Naive thymus-derived CD4-positive, alpha-beta T cell (primary cell): Measurements from ENCODE around the gene KAZN. TPM values are rescaled to one million over a fixed set of nuclear protein-coding genes. Genes with fewer than 3 reads are reported as not detected.

ENCODE experiments used
- ATAC-seq: fragments of 150-1000 bp; cut with Tn5 transposase; 2 replicates; pipeline ENCODE4 v1.10.0; 2021; ENCODE audit warnings: mild to moderate bottlenecking, moderate library complexity
- CTCF ChIA-PET: fragments of 350-600 bp; sonication (Branson Sonifier 250); formaldehyde crosslinking; loops from one replicate; lab custom pipeline; 2021; ENCODE audit warnings: antibody characterized with exemption; lab: Charles Lee
- POLR2A ChIA-PET: fragments of 350-600 bp; sonication (Branson Sonifier 250); formaldehyde crosslinking; loops from one replicate; lab custom pipeline; 2021; ENCODE audit warnings: antibody characterized with exemption, inconsistent platforms; lab: Charles Lee
- DNase-seq, 9 donors: peaks; one replicate each; pipeline versions ENCODE4 v3.0.0 to v3.0.0-alpha.2; 2020 to 2022; ENCODE audit warnings: mixed read lengths in 1 of 9
- H3K27ac ChIP-seq: one replicate; pipeline ENCODE4 v1.7.0; 2013; ENCODE audit warnings: mild to moderate bottlenecking, low read depth, low read length, moderate library complexity
- H3K27me3 ChIP-seq, 2 donors: one replicate each; pipeline ENCODE4 v1.7.0; 2013; ENCODE audit warnings: low read length in 2 of 2, mild to moderate bottlenecking in 2 of 2, moderate library complexity in 2 of 2; ENCODE audit not compliant: control insufficient read depth in 2 of 2, insufficient read depth in 2 of 2
- H3K36me3 ChIP-seq, 3 experiments: 1 replicate in 2 of 3; 2 replicates in 1 of 3; pipeline ENCODE4 v1.7.0; 2013; ENCODE audit warnings: low read length in 3 of 3, mild to moderate bottlenecking in 3 of 3, moderate library complexity in 1 of 3; ENCODE audit not compliant: insufficient read depth in 3 of 3, control insufficient read depth in 2 of 3
- H3K4me1 ChIP-seq, 2 donors: one replicate each; pipeline ENCODE4 v1.7.0; 2013; ENCODE audit warnings: low read length in 2 of 2, mild to moderate bottlenecking in 2 of 2, moderate library complexity in 1 of 2; ENCODE audit not compliant: control insufficient read depth in 2 of 2, insufficient read depth in 2 of 2
- H3K4me3 ChIP-seq: 2 replicates; pipeline ENCODE4 v1.7.0; 2013; ENCODE audit warnings: mild to moderate bottlenecking, low read length
- H3K9me3 ChIP-seq, 3 experiments: 1 replicate in 2 of 3; 2 replicates in 1 of 3; pipeline ENCODE4 v1.7.0; 2013; ENCODE audit warnings: low read length in 3 of 3; ENCODE audit not compliant: control insufficient read depth in 2 of 3
- H3K27ac Mint-ChIP-seq, 9 donors: one replicate each; pipeline ENCODE4 v1.8.0; 2020 to 2022; ENCODE audit warnings: mixed read lengths in 9 of 9, mild to moderate bottlenecking in 8 of 9, moderate library complexity in 5 of 9, inconsistent platforms in 2 of 9
- H3K27me3 Mint-ChIP-seq, 5 donors: one replicate each; pipeline ENCODE4 v1.8.0; 2021 to 2022; ENCODE audit warnings: mixed read lengths in 5 of 5, mild to moderate bottlenecking in 1 of 5
- H3K36me3 Mint-ChIP-seq, 5 donors: one replicate each; pipeline ENCODE4 v1.8.0; 2020 to 2022; ENCODE audit warnings: mixed read lengths in 5 of 5, mild to moderate bottlenecking in 3 of 5, inconsistent platforms in 1 of 5
- H3K4me1 Mint-ChIP-seq, 7 donors: one replicate each; pipeline ENCODE4 v1.8.0; 2020 to 2022; ENCODE audit warnings: mixed read lengths in 7 of 7, mild to moderate bottlenecking in 3 of 7, inconsistent platforms in 1 of 7
- H3K4me3 Mint-ChIP-seq, 10 donors: one replicate each; pipeline ENCODE4 v1.8.0; 2020 to 2022; ENCODE audit warnings: mild to moderate bottlenecking in 10 of 10, mixed read lengths in 10 of 10, moderate library complexity in 6 of 10, inconsistent platforms in 2 of 10
- H3K9me3 Mint-ChIP-seq, 11 donors: one replicate each; pipeline ENCODE4 v1.8.0; 2020 to 2022; ENCODE audit warnings: mixed read lengths in 11 of 11, mild to moderate bottlenecking in 4 of 11, inconsistent platforms in 1 of 11, moderate library complexity in 1 of 11
- intact Hi-C, 2 donors: fragments of 100-400 bp; cut with micrococcal nuclease; formaldehyde crosslinking; loops; one replicate each; pipeline ENCODE4 v1.15.1; 2023
- polyA plus RNA-seq, 2 donors: library from polyadenylated mRNA; unstranded; fragments of 300-500 nt; fragmentation: Illumina TruSeq; gene quantifications; one replicate each; pipeline ENCODE4 v1.2.3, GENCODE V29; 2021
- total RNA-seq, 6 experiments: library from RNA in 5 of 6; stranded (reverse) in 5 of 6; gene quantifications; 1 replicate in 5 of 6; 2 replicates in 1 of 6; pipeline ENCODE4 v1.2.3 and lab custom pipeline; 2021 to 2026

The KAZN gene
- total and polyA plus RNA-seq, 7 experiments from 2014 or later, result 0.08 to 0.87 (median 0.30) TPM

DNA sequence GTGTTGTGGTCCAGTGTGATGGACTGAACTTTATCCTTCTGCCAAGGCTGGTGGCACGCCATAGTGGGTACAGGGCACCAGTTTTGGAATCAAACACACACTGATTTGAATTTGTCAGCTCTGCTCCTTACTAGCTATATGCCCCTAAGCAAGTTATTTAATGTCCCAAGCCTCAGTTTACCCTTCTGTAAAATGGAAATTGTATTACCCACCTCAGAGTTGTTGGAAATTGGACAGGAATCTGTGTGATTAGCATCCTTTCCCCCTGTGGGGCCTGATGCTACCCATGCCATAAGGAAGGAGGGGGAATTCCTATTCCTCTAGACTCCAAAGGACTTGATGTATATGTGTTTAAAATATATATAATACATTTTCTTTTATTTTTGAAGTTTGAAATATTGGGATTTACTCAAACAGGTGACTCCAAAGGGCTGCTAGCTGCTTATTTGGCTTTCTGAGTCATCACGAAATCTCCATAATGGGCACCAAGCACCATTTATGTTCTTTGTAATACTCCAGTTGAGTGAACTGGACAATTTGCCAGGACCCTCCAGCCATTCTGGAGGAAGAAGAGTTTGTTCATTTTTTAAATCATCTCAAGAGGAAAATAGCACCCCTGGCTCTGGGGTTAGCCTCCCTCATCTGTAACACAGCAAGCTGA is 330.5 kb downstream of the KAZN start:
- no peak overlapping the region for H3K27ac Mint-ChIP-seq
- intact Hi-C loops, result no loop called here
- POLR2A ChIA-PET, result no interaction called here
- Histone ChIP-seq H3K4me3 (no peak overlapping the region), H3K27ac (no peak overlapping the region), H3K36me3 (no peaks in the 10 kb centered on the region), H3K9me3 (no peaks in the 10 kb centered on the region), H3K4me1 (peaks cover 0 to 5% of the 10 kb centered on the region in 2 donors), H3K27me3 (peaks cover 0 to 8% of the 10 kb centered on the region in 2 donors)
- H3K27me3 Mint-ChIP-seq, result peaks cover 31 to 55% (median 32%) of the 10 kb centered on the region in 5 donors
- DNase-seq, result no peak
- H3K4me1 Mint-ChIP-seq, result peaks cover 0 to 12% (median 5%) of the 10 kb centered on the region in 7 donors
- H3K4me3 Mint-ChIP-seq, result no peak overlapping the region
- CTCF ChIA-PET, result no interaction called here
- H3K9me3 Mint-ChIP-seq, result peaks cover 0 to 1% (median 0%) of the 10 kb centered on the region in 11 donors
- H3K36me3 Mint-ChIP-seq, result no peaks in the 10 kb centered on the region
- no peak for ATAC-seq

- Histone ChIP-seq H3K27ac (no peak overlapping the region), H3K9me3 (no peaks in the 10 kb centered on the region), H3K27me3 (peaks cover 0 to 8% of the 10 kb centered on the region in 2 donors), H3K36me3 (no peaks in the 10 kb centered on the region), H3K4me1 (peaks cover 0 to 5% of the 10 kb centered on the region in 2 donors), H3K4me3 (no peak overlapping the region)
- Mint-ChIP-seq H3K27me3 (peaks cover 31 to 55% (median 32%) of the 10 kb centered on the region in 5 donors), H3K36me3 (no peaks in the 10 kb centered on the region), H3K4me3 (no peak overlapping the region), H3K27ac (no peak overlapping the region), H3K9me3 (peaks cover 0 to 1% (median 0%) of the 10 kb centered on the region in 11 donors), H3K4me1 (peaks cover 0 to 12% (median 5%) of the 10 kb centered on the region in 7 donors)
- intact Hi-C loops, result no loop called here
- ChIA-PET POLR2A (no interaction called here), CTCF (no interaction called here)
- DNase-seq (no peak), ATAC-seq (no peak)
Observed at GRCh38 chr1:14929547-14930246, 331.2 kb downstream of the KAZN start.

- no peak for DNase-seq
- peaks cover 0 to 7% (median 0%) of the 10 kb centered on the region in 7 donors for H3K4me1 Mint-ChIP-seq
- Histone ChIP-seq H3K4me3 (no peak overlapping the region), H3K27me3 (peaks cover 0 to 4% of the 10 kb centered on the region in 2 donors), H3K27ac (no peak overlapping the region), H3K9me3 (no peaks in the 10 kb centered on the region), H3K36me3 (no peaks in the 10 kb centered on the region), H3K4me1 (no peaks in the 10 kb centered on the region)
- H3K9me3 Mint-ChIP-seq, result peaks cover 0 to 1% (median 0%) of the 10 kb centered on the region in 11 donors
- CTCF ChIA-PET, result no interaction called here
- intact Hi-C loops, result no loop called here
- no peaks in the 10 kb centered on the region for H3K36me3 Mint-ChIP-seq
- peaks cover 25 to 49% (median 26%) of the 10 kb centered on the region in 5 donors for H3K27me3 Mint-ChIP-seq
- H3K4me3 Mint-ChIP-seq, result no peak overlapping the region
- POLR2A ChIA-PET, result no interaction called here
- H3K27ac Mint-ChIP-seq, result no peak overlapping the region
- ATAC-seq, result no peak
Observed at GRCh38 chr1:14930247-14930965, 331.9 kb downstream of the KAZN start.

DNA sequence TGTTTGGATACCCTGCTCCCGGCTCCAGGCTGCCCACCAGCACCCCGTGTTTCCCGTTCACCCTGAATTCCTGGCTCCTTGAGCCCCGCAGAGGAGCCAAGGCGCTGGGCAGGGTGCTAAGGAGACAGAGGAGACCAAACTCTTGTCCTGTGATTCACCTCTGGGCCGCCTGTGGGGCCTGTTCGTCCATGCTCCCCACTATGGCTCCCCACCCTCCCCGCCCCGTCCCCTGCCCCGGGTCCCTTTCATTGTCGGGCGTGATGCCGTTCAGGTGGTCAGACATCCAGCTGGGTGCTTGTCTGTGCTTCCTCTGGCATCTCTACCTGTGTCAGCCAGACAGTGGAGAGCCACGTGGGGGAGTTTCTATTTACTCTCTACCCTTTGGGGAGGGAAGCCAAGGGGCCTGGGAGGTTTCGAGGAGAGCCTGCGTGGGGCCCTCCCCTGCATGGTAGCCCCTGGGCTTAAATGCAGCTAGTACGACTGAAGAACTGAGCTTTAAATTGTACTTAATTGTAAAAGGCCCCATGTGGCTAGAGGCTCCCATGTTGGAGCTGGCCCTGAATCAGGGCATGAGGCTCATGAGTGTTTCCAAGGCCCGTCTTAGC is 333.7 kb downstream of the KAZN start:
- H3K4me1 ChIP-seq, result no peaks in the 10 kb centered on the region
- ChIA-PET CTCF (no interaction called here), POLR2A (no interaction called here)
- H3K4me3 ChIP-seq, result no peak overlapping the region
- DNase-seq (no peak), ATAC-seq (no peak)
- H3K27me3 ChIP-seq, result no peaks in the 10 kb centered on the region
- Mint-ChIP-seq H3K9me3 (no peaks in the 10 kb centered on the region), H3K36me3 (no peaks in the 10 kb centered on the region), H3K27ac (no peak overlapping the region), H3K4me3 (no peak overlapping the region), H3K27me3 (peaks cover 9 to 33% (median 13%) of the 10 kb centered on the region in 5 donors), H3K4me1 (no peaks in the 10 kb centered on the region)
- intact Hi-C loops, result no loop called here
- H3K9me3 ChIP-seq, result no peaks in the 10 kb centered on the region
- no peak overlapping the region for H3K27ac ChIP-seq
- H3K36me3 ChIP-seq, result no peaks in the 10 kb centered on the region

GRCh38 chr1:14934867-14935266 is 336.4 kb downstream of the KAZN start:
- Mint-ChIP-seq H3K4me1 (no peaks in the 10 kb centered on the region), H3K36me3 (no peaks in the 10 kb centered on the region), H3K4me3 (no peak overlapping the region), H3K27ac (no peak overlapping the region), H3K27me3 (peaks cover 0 to 14% (median 0%) of the 10 kb centered on the region in 5 donors), H3K9me3 (no peaks in the 10 kb centered on the region)
- CTCF ChIA-PET, result no interaction called here
- Histone ChIP-seq H3K9me3 (no peaks in the 10 kb centered on the region), H3K36me3 (no peaks in the 10 kb centered on the region), H3K27ac (no peak overlapping the region), H3K4me1 (no peaks in the 10 kb centered on the region), H3K4me3 (no peak overlapping the region), H3K27me3 (no peaks in the 10 kb centered on the region)
- DNase-seq (no peak), ATAC-seq (no peak)
- POLR2A ChIA-PET, result no interaction called here
- intact Hi-C loops, result no loop called here

DNA sequence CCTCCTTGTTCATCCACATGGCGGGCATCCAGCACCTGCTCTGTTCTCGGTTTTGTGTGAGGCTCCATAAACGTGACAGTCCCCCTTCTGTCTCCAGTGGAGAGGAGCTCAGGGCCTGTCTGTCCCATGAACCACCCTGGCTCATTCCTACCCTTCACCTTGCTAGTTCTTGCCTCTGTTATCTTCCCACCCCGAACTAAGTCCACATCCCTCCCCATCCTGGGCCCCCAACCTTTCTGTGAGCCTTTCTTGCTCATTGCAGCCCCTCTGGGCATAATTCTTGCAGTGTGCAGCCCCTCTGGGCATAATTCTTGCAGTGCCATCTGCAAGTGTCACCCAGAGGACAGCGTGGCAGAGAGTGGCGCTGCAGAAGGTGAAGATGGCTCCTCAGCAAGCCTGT is 338.3 kb downstream of the KAZN start:
- Histone ChIP-seq H3K9me3 (no peaks in the 10 kb centered on the region), H3K36me3 (no peaks in the 10 kb centered on the region), H3K4me1 (no peaks in the 10 kb centered on the region), H3K27ac (no peak overlapping the region), H3K4me3 (no peak overlapping the region), H3K27me3 (no peaks in the 10 kb centered on the region)
- Mint-ChIP-seq H3K27ac (no peak overlapping the region), H3K9me3 (no peaks in the 10 kb centered on the region), H3K36me3 (no peaks in the 10 kb centered on the region), H3K4me3 (no peak overlapping the region), H3K27me3 (peaks cover 0 to 5% (median 0%) of the 10 kb centered on the region in 5 donors), H3K4me1 (no peaks in the 10 kb centered on the region)
- intact Hi-C loops, result no loop called here
- no peak for DNase-seq
- ATAC-seq, result no peak
- CTCF ChIA-PET, result no interaction called here
- POLR2A ChIA-PET, result no interaction called here
